Anterior cingulate cortex (tissue), 58 donors: ENCODE data around the gene LMTK2.

Experiments used
- DNase-seq, 58 donors: peaks; one replicate each; lab custom pipeline; 2025; lab: John Stamatoyannopoulos, UW

Gene LMTK2

GRCh38 chr7:98135984-98136383 is 29.3 kb downstream of the LMTK2 start:
- DNase-seq = no peak

GRCh38 chr7:98136423-98136822 is 29.8 kb downstream of the LMTK2 start:
- DNase-seq = no peak

GRCh38 chr7:98137134-98137825 is 30.6 kb downstream of the LMTK2 start:
- DNase-seq = no peak

GRCh38 chr7:98137826-98138151 is 31.1 kb downstream of the LMTK2 start:
- peak in 6 of 58 donors; percentile 5 to 28 (median 15) for DNase-seq

GRCh38 chr7:98138672-98139071 is 32.0 kb downstream of the LMTK2 start:
- DNase-seq = peak in 6 of 58 donors; percentile 5 to 41 (median 20)

- no peak for DNase-seq
These were observed 36.0 kb downstream of the LMTK2 start for GRCh38 chr7:98142658-98143057.

GRCh38 chr7:98148607-98149006 is 41.9 kb downstream of the LMTK2 start:
- DNase-seq = no peak

- no peak for DNase-seq
These were observed 42.5 kb downstream of the LMTK2 start for GRCh38 chr7:98149116-98149692.

- no peak for DNase-seq
These were observed 45.2 kb downstream of the LMTK2 start for GRCh38 chr7:98151884-98152283.

- no peak for DNase-seq
These were observed 50.0 kb downstream of the LMTK2 start for GRCh38 chr7:98156700-98157099.

- DNase-seq = no peak
These were observed 51.1 kb downstream of the LMTK2 start for GRCh38 chr7:98157761-98158160.

- DNase-seq = no peak
These were observed 56.1 kb downstream of the LMTK2 start for GRCh38 chr7:98162758-98163157.

GRCh38 chr7:98163269-98163668 is 56.6 kb downstream of the LMTK2 start:
- no peak for DNase-seq

- peak in 5 of 58 donors; percentile 11 to 30 (median 15) for DNase-seq
These were observed 57.2 kb downstream of the LMTK2 start for GRCh38 chr7:98163704-98164494.

GRCh38 chr7:98165827-98166667 is 59.4 kb downstream of the LMTK2 start:
- peak in 26 of 58 donors; percentile 10 to 55 (median 30) for DNase-seq

GRCh38 chr7:98166668-98166970 is 60.0 kb downstream of the LMTK2 start:
- DNase-seq = no peak

- DNase-seq = no peak
These were observed 61.0 kb downstream of the LMTK2 start for GRCh38 chr7:98167653-98168052.

- peak in 41 of 58 donors; percentile 10 to 71 (median 28) for DNase-seq
These were observed 61.7 kb downstream of the LMTK2 start for GRCh38 chr7:98168181-98168903.

GRCh38 chr7:98168904-98169621 is 62.4 kb downstream of the LMTK2 start:
- DNase-seq = no peak
